Endodermal cell (in vitro differentiated cells): ENCODE results near the gene BCKDHB. TPM values are rescaled to one million over a fixed set of nuclear protein-coding genes. Genes with fewer than 3 reads are reported as not detected.

Experiments
- DNase-seq: peaks from one replicate; pipeline ENCODE4 v3.0.0-alpha.2; 2017
- H3K27ac ChIP-seq: 2 replicates; pipeline ENCODE4 v1.5.1; 2013; ENCODE audit warnings: mild to moderate bottlenecking, low read depth, low read length, moderate library complexity
- H3K27me3 ChIP-seq: 2 replicates; pipeline ENCODE4 v1.6.1; 2013; ENCODE audit warnings: mild to moderate bottlenecking, low read length, moderate library complexity; ENCODE audit not compliant: insufficient read depth, control insufficient read depth, poor library complexity, severe bottlenecking
- H3K36me3 ChIP-seq: 2 replicates; pipeline ENCODE4 v1.7.0; 2013; ENCODE audit warnings: mild to moderate bottlenecking, low read length, moderate library complexity; ENCODE audit not compliant: control insufficient read depth, insufficient read depth
- H3K4me1 ChIP-seq: one replicate; pipeline ENCODE4 v1.7.0; 2013; ENCODE audit warnings: low read length; ENCODE audit not compliant: control insufficient read depth, insufficient read depth
- H3K4me3 ChIP-seq: 2 replicates; pipeline ENCODE4 v1.5.1; 2013; ENCODE audit warnings: mild to moderate bottlenecking, low read length, moderate library complexity
- H3K9ac ChIP-seq: 2 replicates; pipeline ENCODE4 v1.6.1; 2013; ENCODE audit warnings: mild to moderate bottlenecking, low read length, moderate library complexity; ENCODE audit not compliant: poor library complexity, severe bottlenecking; ENCODE audit errors: extremely low read depth
- H3K9me3 ChIP-seq: 2 replicates; pipeline ENCODE4 v1.6.1; 2013; ENCODE audit warnings: mild to moderate bottlenecking, low read length, moderate library complexity; ENCODE audit not compliant: control insufficient read depth
- H3K27ac Mint-ChIP-seq: 2 replicates; pipeline ENCODE4 v1.8.0; 2020; ENCODE audit warnings: mixed read lengths
- H3K27me3 Mint-ChIP-seq: 2 replicates; pipeline ENCODE4 v1.8.0; 2021; ENCODE audit warnings: mild to moderate bottlenecking, mixed read lengths; ENCODE audit not compliant: insufficient read depth
- H3K36me3 Mint-ChIP-seq: 2 replicates; pipeline ENCODE4 v1.8.0; 2020; ENCODE audit warnings: low read depth, mixed read lengths
- H3K4me1 Mint-ChIP-seq: 2 replicates; pipeline ENCODE4 v1.8.0; 2020; ENCODE audit warnings: mixed read lengths
- H3K4me3 Mint-ChIP-seq: 2 replicates; pipeline ENCODE4 v1.8.0; 2020; ENCODE audit warnings: mild to moderate bottlenecking, moderate library complexity, mixed read lengths
- H3K9me3 Mint-ChIP-seq: 2 replicates; pipeline ENCODE4 v1.8.0; 2020; ENCODE audit warnings: mild to moderate bottlenecking, mixed read lengths
- CTCF ChIP-seq: fragments of 200-600 bp; sonication (generic); conservative IDR thresholded peaks from 2 replicates; pipeline ENCODE4 v1.5.0; 2021; ENCODE audit warnings: antibody characterized with exemption, mild to moderate bottlenecking
- WGBS, 2 experiments: methylation state at CpG; one replicate each; pipeline versions ENCODE4 v1.1.5 to v1.1.7; 2013; ENCODE audit warnings: missing lambda C conversion rate in 2 of 2, mixed read lengths in 1 of 2; ENCODE audit not compliant: insufficient coverage in 1 of 2, insufficient read length in 1 of 2; 5-methylcytosine and 5-hydroxymethylcytosine counted together
- total RNA-seq, 2 donors: library from RNA; stranded (reverse); fragmentation: NEBNext Ultra II Directional in 1 of 2; extraction: Animal tissue kit (Norgen Biotek cat#: 25700) in 1 of 2; gene quantifications; 2 replicates in 1 of 2; 3 replicates in 1 of 2; pipeline ENCODE4 v1.2.1, GENCODE V29; 2021

Gene BCKDHB
- total RNA-seq, 2 donors from 2014 or later = 35.1 to 36.4 TPM

- DNase-seq = no peak
- Mint-ChIP-seq H3K27ac (no peak overlapping the region), H3K4me1 (no peaks in the 10 kb centered on the region), H3K27me3 (no peaks in the 10 kb centered on the region), H3K9me3 (peaks cover 19% of the 10 kb centered on the region), H3K4me3 (no peak overlapping the region), H3K36me3 (peaks cover 10% of the 10 kb centered on the region)
- no peak overlapping the region for H3K4me3 ChIP-seq
- no peak overlapping the region for H3K27ac ChIP-seq
- peaks cover 11% of the 10 kb centered on the region for H3K9me3 ChIP-seq
- no peaks in the 10 kb centered on the region for H3K36me3 ChIP-seq
- H3K9ac ChIP-seq = no peak overlapping the region
- no peak for TF ChIP-seq CTCF
- no peaks in the 10 kb centered on the region for H3K4me1 ChIP-seq
- no peaks in the 10 kb centered on the region for H3K27me3 ChIP-seq
These were observed 260.2 kb downstream of the BCKDHB start for GRCh38 chr6:80366714-80367113.

- Histone ChIP-seq H3K27me3 (no peaks in the 10 kb centered on the region), H3K36me3 (no peaks in the 10 kb centered on the region), H3K9ac (no peak overlapping the region), H3K4me1 (no peaks in the 10 kb centered on the region), H3K9me3 (peaks cover 1% of the 10 kb centered on the region), H3K27ac (no peak overlapping the region), H3K4me3 (no peak overlapping the region)
- H3K9me3 Mint-ChIP-seq = peaks cover 6% of the 10 kb centered on the region
- no peaks in the 10 kb centered on the region for H3K4me1 Mint-ChIP-seq
- no peak overlapping the region for H3K27ac Mint-ChIP-seq
- H3K27me3 Mint-ChIP-seq = no peaks in the 10 kb centered on the region
- no peak overlapping the region for H3K4me3 Mint-ChIP-seq
- no peak for DNase-seq
- no peaks in the 10 kb centered on the region for H3K36me3 Mint-ChIP-seq
- TF ChIP-seq CTCF = no peak
These were observed 269.9 kb downstream of the BCKDHB start for GRCh38 chr6:80376411-80376810.

GRCh38 chr6:80380566-80380965 is 274.1 kb downstream of the BCKDHB start:
- H3K9ac ChIP-seq = no peak overlapping the region
- H3K4me1 ChIP-seq = no peaks in the 10 kb centered on the region
- no peak overlapping the region for H3K4me3 Mint-ChIP-seq

More at GRCh38 chr6:80380566-80380965, 274.1 kb downstream of the BCKDHB start:
- 100% methylated on average over 1 of the region's 1 CpG; no CpG with 5 or more reads in 1 of the 2 experiments for WGBS, 2 experiments
- no peak overlapping the region for H3K4me3 ChIP-seq
- H3K4me1 Mint-ChIP-seq = peaks cover 5% of the 10 kb centered on the region
- no peaks in the 10 kb centered on the region for H3K36me3 ChIP-seq
- no peak for DNase-seq
- no peaks in the 10 kb centered on the region for H3K36me3 Mint-ChIP-seq
- no peaks in the 10 kb centered on the region for H3K9me3 ChIP-seq
- no peak overlapping the region for H3K27ac Mint-ChIP-seq
- no peaks in the 10 kb centered on the region for H3K27me3 Mint-ChIP-seq
- H3K27me3 ChIP-seq = no peaks in the 10 kb centered on the region
- no peak overlapping the region for H3K27ac ChIP-seq
- TF ChIP-seq CTCF = no peak
- H3K9me3 Mint-ChIP-seq = no peaks in the 10 kb centered on the region
